ENCODE measurements around the gene CDNF.
"Not testable (repeated sequence)": the region's sequence is repeated elsewhere in the genome, so short reads cannot be mapped to it uniquely, and the experiment has no call there.

- TF ChIP-seq EZH2phosphoT487 (IDR thresholded peaks at IDR 0.05; ENCODE audit: borderline replicate concordance, low read depth); REST (IDR thresholded peaks at IDR 0.05; ENCODE audit: low read depth, low read length); POLR2AphosphoS5 (IDR thresholded peaks at IDR 0.05; ENCODE audit: low read depth, low read length); TEAD4 (IDR thresholded peaks at IDR 0.05; ENCODE audit: borderline replicate concordance, insufficient read depth); RCOR1 (IDR thresholded peaks at IDR 0.05; ENCODE audit: low read length); GATA2 (CRISPR knock-in tag; IDR thresholded peaks at IDR 0.05); EP300 (IDR thresholded peaks at IDR 0.05; ENCODE audit: borderline replicate concordance in 1 of 2, low read depth in 1 of 2, low read length in 1 of 2); FOXJ3 (CRISPR knock-in tag; IDR thresholded peaks at IDR 0.05): not testable (repeated sequence)
- TF ChIP-seq, protein P1, sequence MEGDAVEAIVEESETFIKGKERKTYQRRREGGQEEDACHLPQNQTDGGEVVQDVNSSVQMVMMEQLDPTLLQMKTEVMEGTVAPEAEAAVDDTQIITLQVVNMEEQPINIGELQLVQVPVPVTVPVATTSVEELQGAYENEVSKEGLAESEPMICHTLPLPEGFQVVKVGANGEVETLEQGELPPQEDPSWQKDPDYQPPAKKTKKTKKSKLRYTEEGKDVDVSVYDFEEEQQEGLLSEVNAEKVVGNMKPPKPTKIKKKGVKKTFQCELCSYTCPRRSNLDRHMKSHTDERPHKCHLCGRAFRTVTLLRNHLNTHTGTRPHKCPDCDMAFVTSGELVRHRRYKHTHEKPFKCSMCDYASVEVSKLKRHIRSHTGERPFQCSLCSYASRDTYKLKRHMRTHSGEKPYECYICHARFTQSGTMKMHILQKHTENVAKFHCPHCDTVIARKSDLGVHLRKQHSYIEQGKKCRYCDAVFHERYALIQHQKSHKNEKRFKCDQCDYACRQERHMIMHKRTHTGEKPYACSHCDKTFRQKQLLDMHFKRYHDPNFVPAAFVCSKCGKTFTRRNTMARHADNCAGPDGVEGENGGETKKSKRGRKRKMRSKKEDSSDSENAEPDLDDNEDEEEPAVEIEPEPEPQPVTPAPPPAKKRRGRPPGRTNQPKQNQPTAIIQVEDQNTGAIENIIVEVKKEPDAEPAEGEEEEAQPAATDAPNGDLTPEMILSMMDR (IDR thresholded peaks at IDR 0.05) = not testable (repeated sequence)
Measured at GRCh38 chr10:14816717-14817116, 21.1 kb downstream of the CDNF start.
